Fibroblast of villous mesenchyme (primary cell): ENCODE data around the gene MBLAC1. TPM values are rescaled to one million over a fixed set of nuclear protein-coding genes. Genes with fewer than 3 reads are reported as not detected.
"Not testable (repeated sequence)": the region's sequence is repeated elsewhere in the genome, so short reads cannot be mapped to it uniquely, and the experiment has no call there.

ENCODE experiments used
- DNase-seq: peaks from one replicate; pipeline ENCODE4 v3.0.0-alpha.2; 2010; ENCODE audit warnings: low read depth
- H3K4me3 ChIP-seq: 2 replicates; pipeline ENCODE4 v1.5.1; 2011; ENCODE audit warnings: low read depth, mild to moderate bottlenecking, low read length
- CTCF ChIP-seq: IDR thresholded peaks from 2 replicates; pipeline ENCODE4 v1.5.1; 2012; ENCODE audit warnings: low read depth, mild to moderate bottlenecking, low read length; ENCODE audit not compliant: insufficient read depth
- total RNA-seq: library from RNA; depleted of rRNA; stranded (reverse); fragments of >200 nt; gene quantifications from 2 replicates; pipeline ENCODE4 v1.2.3, GENCODE V29; 2012

The MBLAC1 gene
- total RNA-seq, 1 donor: 1.7 TPM

GRCh38 chr7:100122568-100122967 is 4.2 kb upstream of the MBLAC1 start:
- TF ChIP-seq CTCF: no peak
- no peak for DNase-seq
- H3K4me3 ChIP-seq: no peak overlapping the region

DNA sequence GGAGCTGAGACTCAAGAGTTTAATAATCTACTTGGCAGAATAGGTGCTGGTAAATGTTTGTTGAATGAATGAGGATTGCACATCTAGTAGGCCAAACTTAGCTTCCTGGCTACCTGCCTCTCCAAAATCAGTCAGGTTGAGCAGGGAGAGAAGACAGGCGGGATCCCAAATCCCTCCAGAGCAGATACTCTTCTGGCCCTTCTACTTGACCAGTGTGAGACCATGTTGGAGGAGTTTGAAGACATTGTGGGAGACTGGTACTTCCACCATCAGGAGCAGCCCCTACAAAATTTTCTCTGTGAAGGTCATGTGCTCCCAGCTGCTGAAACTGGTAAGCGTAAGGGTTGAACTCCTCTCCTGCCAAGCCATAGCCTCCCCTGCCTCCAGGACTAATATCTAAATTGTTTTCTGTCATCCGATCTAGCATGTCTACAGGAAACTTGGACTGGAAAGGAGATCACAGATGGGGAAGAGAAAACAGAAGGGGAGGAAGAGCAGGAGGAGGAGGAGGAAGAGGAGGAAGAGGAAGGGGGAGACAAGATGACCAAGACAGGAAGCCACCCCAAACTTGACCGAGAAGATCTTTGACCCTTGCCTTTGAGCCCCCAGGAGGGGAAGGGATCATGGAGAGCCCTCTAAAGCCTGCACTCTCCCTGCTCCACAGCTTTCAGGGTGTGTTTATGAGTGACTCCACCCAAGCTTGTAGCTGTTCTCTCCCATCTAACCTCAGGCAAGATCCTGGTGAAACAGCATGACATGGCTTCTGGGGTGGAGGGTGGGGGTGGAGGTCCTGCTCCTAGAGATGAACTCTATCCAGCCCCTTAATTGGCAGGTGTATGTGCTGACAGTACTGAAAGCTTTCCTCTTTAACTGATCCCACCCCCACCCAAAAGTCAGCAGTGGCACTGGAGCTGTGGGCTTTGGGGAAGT is 2.2 kb upstream of the MBLAC1 start:
- H3K4me3 ChIP-seq: no peak overlapping the region
- no peak for DNase-seq
- TF ChIP-seq CTCF: no peak

GRCh38 chr7:100126239-100126930 is 382 bp upstream of the MBLAC1 start:
- DNase-seq: no peak
- no peak for TF ChIP-seq CTCF
- peak overlapping the region; percentile 74 for H3K4me3 ChIP-seq

DNA sequence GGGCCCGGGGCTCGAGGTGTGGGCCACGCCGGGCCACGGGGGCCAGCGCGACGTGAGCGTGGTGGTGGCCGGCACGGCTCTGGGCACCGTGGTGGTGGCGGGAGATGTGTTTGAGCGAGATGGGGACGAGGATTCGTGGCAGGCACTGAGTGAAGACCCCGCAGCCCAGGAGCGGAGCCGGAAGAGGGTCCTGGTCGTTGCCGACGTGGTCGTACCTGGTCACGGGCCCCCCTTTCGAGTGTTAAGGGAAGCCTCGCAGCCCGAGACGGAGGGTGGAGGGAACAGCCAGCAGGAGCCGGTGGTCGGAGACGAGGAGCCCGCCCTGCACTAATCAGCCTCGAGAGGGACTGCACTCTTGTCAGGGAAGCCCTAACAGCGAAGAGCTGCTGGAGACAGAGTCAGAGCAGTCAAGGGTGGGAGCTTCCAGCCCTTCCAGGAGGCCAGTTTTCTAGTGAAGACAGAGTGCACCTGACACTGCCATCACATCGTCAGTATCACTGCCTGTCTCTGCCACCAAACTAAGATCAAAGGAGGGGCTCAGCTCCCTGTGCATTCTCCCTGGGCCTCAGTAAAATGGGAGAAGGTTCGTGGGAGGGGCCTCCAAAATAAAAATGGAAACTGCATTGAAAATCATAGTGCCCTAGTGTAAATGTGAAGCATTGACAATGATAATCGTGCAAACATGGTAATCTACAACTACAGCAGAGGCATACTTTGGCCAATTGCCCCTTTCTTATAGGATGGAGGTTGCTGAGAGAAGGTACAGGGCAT is 1.3 kb downstream of the MBLAC1 start:
- H3K4me3 ChIP-seq: peak overlapping the region; percentile 74
- DNase-seq: peak; percentile 20
- TF ChIP-seq CTCF: no peak

DNA sequence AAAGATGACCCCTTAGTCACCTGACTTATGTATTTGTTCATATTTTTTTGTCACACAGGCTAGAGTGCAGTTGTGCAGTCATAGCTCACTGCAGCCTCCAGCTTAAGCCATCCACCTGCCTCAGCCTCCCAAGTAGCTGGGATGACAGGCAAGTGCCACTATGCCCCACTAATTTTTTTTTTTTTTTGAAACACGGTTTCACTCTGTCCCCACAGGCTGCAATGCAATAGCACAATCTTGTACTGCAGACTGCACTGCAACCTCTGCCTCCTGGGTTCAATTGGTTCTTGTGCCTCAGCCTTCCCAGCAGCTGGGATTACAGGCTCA is 1.8 kb downstream of the MBLAC1 start:
- TF ChIP-seq CTCF: no peak
- DNase-seq: no peak
- no peak overlapping the region for H3K4me3 ChIP-seq

DNA sequence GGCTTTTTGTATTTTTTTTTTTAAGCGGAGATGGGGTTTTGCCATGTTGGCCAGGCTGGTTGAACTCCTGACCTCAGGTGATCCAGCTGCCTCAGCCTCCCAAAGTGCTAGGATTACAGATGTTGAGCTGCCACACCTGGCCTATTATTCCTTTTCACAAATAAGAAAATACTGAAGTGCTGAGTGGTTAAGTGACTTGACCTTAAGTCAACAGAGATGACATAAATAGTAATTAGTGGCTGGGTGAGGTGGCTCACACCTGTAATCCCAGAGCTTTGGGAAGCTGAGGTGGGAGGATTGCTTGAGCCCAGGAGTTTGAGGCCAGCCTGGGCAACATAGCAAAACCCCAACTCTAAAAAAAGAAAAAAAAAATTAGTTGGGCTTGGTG is 3.4 kb downstream of the MBLAC1 start:
- H3K4me3 ChIP-seq, DNase-seq: not testable (repeated sequence)
